IPS DF 6.9 (cell line): ENCODE data around the gene DOCK7.

Experiments
- DNase-seq: peaks from one replicate; pipeline ENCODE4 v3.0.0-alpha.2; 2013; ENCODE audit warnings: low read depth, low spot score
- H3K27ac ChIP-seq: one replicate; pipeline ENCODE4 v1.5.1; 2013; ENCODE audit warnings: low read length, control low read depth
- H3K27me3 ChIP-seq: 2 replicates; pipeline ENCODE4 v1.6.1; 2013; ENCODE audit warnings: mild to moderate bottlenecking, low read length; ENCODE audit not compliant: control insufficient read depth, insufficient read depth
- H3K36me3 ChIP-seq: 2 replicates; pipeline ENCODE4 v1.6.1; 2013; ENCODE audit warnings: low read length; ENCODE audit not compliant: control insufficient read depth, insufficient read depth
- H3K4me1 ChIP-seq: 2 replicates; pipeline ENCODE4 v1.6.1; 2013; ENCODE audit warnings: low read length; ENCODE audit not compliant: control insufficient read depth, insufficient read depth
- H3K4me3 ChIP-seq: 2 replicates; pipeline ENCODE4 v1.5.1; 2013; ENCODE audit warnings: mild to moderate bottlenecking, low read length
- H3K9me3 ChIP-seq: 2 replicates; pipeline ENCODE4 v1.6.1; 2013; ENCODE audit warnings: low read length, inconsistent platforms; ENCODE audit not compliant: control insufficient read depth, insufficient read depth
- WGBS: extraction: QIAGEN DNeasy Blood & Tissue Kit; methylation state at CpG from one replicate; pipeline ENCODE4 v1.1.7; 2013; ENCODE audit warnings: mixed read lengths, missing lambda C conversion rate; ENCODE audit not compliant: insufficient read length, insufficient coverage; 5-methylcytosine and 5-hydroxymethylcytosine counted together

Gene DOCK7

GRCh38 chr1:62452951-62453350 is 235.2 kb downstream of the DOCK7 start:
- peaks cover 3% of the 10 kb centered on the region; the same call in 1 of the 2 replicates for H3K36me3 ChIP-seq
- WGBS = no CpG with 5 or more reads among the region's 1 CpG
- no peak overlapping the region for H3K4me3 ChIP-seq
- no peaks in the 10 kb centered on the region for H3K9me3 ChIP-seq
- H3K27ac ChIP-seq = no peak overlapping the region
- no peak for DNase-seq
- no peaks in the 10 kb centered on the region for H3K4me1 ChIP-seq
- H3K27me3 ChIP-seq = no peaks in the 10 kb centered on the region

GRCh38 chr1:62450301-62450700 is 237.9 kb downstream of the DOCK7 start:
- Histone ChIP-seq H3K9me3 (no peaks in the 10 kb centered on the region), H3K27me3 (no peaks in the 10 kb centered on the region), H3K4me3 (no peak overlapping the region), H3K36me3 (peaks cover 3% of the 10 kb centered on the region; the same call in 1 of the 2 replicates), H3K27ac (no peak overlapping the region), H3K4me1 (no peaks in the 10 kb centered on the region)
- DNase-seq = no peak
- WGBS = no CpG with 5 or more reads among the region's 2 CpGs

- no peak overlapping the region for H3K4me3 ChIP-seq
- H3K4me1 ChIP-seq = no peaks in the 10 kb centered on the region
- 100% methylated on average over 1 of the region's 3 CpGs for WGBS
- H3K27me3 ChIP-seq = no peaks in the 10 kb centered on the region
- peaks cover 3% of the 10 kb centered on the region; the same call in 1 of the 2 replicates for H3K36me3 ChIP-seq
- no peak overlapping the region for H3K27ac ChIP-seq
- H3K9me3 ChIP-seq = no peaks in the 10 kb centered on the region
- no peak for DNase-seq
Measured at GRCh38 chr1:62448221-62448933, 239.8 kb downstream of the DOCK7 start.

DNA sequence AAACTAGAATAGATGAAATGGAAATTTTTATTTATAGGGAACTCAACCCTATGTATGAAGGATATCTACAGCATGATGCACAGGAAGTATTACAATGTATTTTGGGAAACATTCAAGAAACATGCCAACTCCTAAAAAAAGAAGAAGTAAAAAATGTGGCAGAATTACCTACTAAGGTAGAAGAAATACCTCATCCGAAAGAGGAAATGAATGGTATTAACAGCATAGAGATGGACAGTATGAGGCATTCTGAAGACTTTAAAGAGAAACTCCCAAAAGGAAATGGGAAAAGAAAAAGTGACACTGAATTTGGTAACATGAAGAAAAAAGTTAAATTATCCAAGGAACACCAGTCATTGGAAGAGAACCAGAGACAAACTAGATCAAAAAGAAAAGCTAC is 243.5 kb downstream of the DOCK7 start:
- no peak for DNase-seq
- Histone ChIP-seq H3K9me3 (no peaks in the 10 kb centered on the region), H3K4me1 (no peaks in the 10 kb centered on the region), H3K4me3 (no peak overlapping the region), H3K27me3 (no peaks in the 10 kb centered on the region), H3K27ac (no peak overlapping the region), H3K36me3 (no peaks in the 10 kb centered on the region; the same call in 1 of the 2 replicates)
- WGBS = no CpG with 5 or more reads among the region's 1 CpG

- H3K27me3 ChIP-seq = no peaks in the 10 kb centered on the region
- DNase-seq = no peak
- WGBS = no CpG with 5 or more reads among the region's 4 CpGs
- no peaks in the 10 kb centered on the region; the same call in 1 of the 2 replicates for H3K36me3 ChIP-seq
- H3K9me3 ChIP-seq = no peaks in the 10 kb centered on the region
- no peak overlapping the region for H3K27ac ChIP-seq
- H3K4me1 ChIP-seq = no peaks in the 10 kb centered on the region
- H3K4me3 ChIP-seq = no peak overlapping the region
Measured at GRCh38 chr1:62439652-62440371, 248.4 kb downstream of the DOCK7 start.

- Histone ChIP-seq H3K36me3 (no peaks in the 10 kb centered on the region; the same call in 1 of the 2 replicates), H3K4me3 (peak overlapping the region; percentile 76; the same call in 1 of the 2 replicates), H3K4me1 (no peaks in the 10 kb centered on the region), H3K27me3 (no peaks in the 10 kb centered on the region), H3K27ac (no peak overlapping the region), H3K9me3 (no peaks in the 10 kb centered on the region)
- WGBS = no CpG with 5 or more reads among the region's 7 CpGs
- DNase-seq = no peak
Measured at GRCh38 chr1:62438163-62438562, 250.0 kb downstream of the DOCK7 start.

DNA sequence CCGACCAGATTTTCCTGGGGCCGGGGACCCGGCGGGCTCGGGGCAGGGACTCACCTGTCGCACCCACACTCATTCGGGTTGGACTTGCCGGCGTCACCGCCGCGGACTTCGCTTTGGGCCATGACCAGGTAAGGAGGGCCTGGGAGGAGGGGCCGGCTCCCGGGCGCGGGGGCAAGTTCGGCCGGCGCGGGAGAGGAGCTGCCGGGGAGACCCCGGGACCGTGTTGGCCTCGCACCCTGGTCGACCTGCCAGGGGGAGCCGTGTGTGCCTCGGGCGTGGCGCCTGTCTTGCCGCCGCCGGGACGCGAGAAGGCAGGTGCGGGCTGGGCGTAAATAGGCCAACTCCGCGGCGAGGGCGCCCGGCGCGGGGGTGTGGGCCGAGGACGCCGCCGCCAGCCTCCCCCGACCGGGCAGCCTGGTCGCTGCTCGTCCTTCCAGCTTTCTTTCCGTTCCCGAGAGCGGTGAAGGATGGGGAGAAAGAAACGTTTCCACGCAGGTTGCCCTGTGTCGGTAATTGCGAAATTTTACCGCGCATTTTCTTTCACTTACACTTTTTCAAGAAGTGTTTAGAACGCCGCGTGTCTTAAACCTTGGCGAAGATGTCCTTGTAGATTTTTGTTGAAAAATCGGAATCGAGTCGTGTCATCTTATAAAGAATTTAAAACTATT is 250.8 kb downstream of the DOCK7 start:
- no peaks in the 10 kb centered on the region for H3K4me1 ChIP-seq
- no peak overlapping the region for H3K27ac ChIP-seq
- H3K9me3 ChIP-seq = no peaks in the 10 kb centered on the region
- WGBS = no CpG with 5 or more reads among the region's 68 CpGs
- no peak for DNase-seq
- H3K27me3 ChIP-seq = no peaks in the 10 kb centered on the region
- H3K4me3 ChIP-seq = peak overlapping the region; percentile 76
- no peaks in the 10 kb centered on the region for H3K36me3 ChIP-seq

- DNase-seq = peak; percentile 97
- Histone ChIP-seq H3K4me1 (no peaks in the 10 kb centered on the region), H3K27ac (peak within 1 kb of the TSS; percentile 2), H3K36me3 (no peaks in the 10 kb centered on the region), H3K9me3 (no peaks in the 10 kb centered on the region), H3K27me3 (no peaks in the 10 kb centered on the region), H3K4me3 (peak within 1 kb of the TSS; percentile 76)
- WGBS = no CpG with 5 or more reads among the region's 76 CpGs
Measured at GRCh38 chr1:62436466-62437272, 251.5 kb downstream of the DOCK7 start, which contains the start of gene USP1. Gene USP1, plus strand, starts transcription at chr1:62437049. Its CDS starts 2,819 bp downstream, at chr1:62439868.

- H3K9me3 ChIP-seq = no peaks in the 10 kb centered on the region
- H3K4me1 ChIP-seq = no peaks in the 10 kb centered on the region
- no peaks in the 10 kb centered on the region for H3K36me3 ChIP-seq
- no CpG with 5 or more reads among the region's 45 CpGs for WGBS
- H3K27me3 ChIP-seq = no peaks in the 10 kb centered on the region
- no peak for DNase-seq
- H3K4me3 ChIP-seq = peak overlapping the region; percentile 76; the same call in 1 of the 2 replicates
- H3K27ac ChIP-seq = peak overlapping the region; percentile 2
Measured at GRCh38 chr1:62436039-62436465, 252.1 kb downstream of the DOCK7 start.
